Activated effector memory CD4-positive, alpha-beta T cell treated with Interleukin-2 at 50 U/mL for 16 hours (primary cell): ENCODE measurements around the gene EVA1B.

ENCODE experiments used
- DNase-seq: peaks from one replicate; pipeline ENCODE4 v3.0.0-alpha.2; 2020

EVA1B gene

DNA sequence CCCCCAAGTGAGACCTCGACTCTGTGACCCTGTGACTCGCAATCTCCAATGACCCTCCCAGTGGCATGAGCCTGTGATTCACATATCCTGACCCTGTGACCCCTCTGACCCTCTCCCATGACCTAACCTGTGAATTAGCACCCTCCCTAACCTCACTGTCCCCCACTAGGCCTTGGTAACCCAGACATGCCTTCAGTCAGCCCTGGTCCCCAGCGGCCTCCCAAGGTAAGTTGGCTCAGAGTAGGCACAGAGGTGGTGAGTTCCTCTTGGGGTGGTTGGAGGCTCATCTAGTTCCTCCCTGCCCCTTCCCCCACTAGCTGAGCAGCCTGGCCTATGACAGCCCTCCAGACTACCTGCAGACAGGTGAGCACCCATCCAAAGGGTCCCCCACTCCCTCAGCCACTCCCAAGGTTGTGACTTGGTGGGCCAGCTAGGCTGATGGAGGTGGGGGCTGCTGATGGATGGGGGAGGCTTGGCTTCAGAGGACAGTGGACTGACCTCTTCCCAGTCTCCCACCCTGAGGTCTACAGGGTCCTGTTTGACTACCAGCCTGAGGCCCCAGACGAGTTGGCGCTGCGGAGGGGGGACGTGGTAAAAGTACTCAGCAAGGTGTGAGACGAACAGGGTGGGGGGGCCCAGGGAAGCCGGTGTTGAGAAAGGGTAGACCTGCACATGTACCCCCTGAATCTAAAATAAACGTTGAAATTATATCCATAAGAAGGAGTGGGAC lies 15.7 kb downstream of the EVA1B start:
- DNase-seq: no peak

GRCh38 chr1:36306902-36307456 lies 16.5 kb downstream of the EVA1B start:
- peak; percentile 92 for DNase-seq

DNA sequence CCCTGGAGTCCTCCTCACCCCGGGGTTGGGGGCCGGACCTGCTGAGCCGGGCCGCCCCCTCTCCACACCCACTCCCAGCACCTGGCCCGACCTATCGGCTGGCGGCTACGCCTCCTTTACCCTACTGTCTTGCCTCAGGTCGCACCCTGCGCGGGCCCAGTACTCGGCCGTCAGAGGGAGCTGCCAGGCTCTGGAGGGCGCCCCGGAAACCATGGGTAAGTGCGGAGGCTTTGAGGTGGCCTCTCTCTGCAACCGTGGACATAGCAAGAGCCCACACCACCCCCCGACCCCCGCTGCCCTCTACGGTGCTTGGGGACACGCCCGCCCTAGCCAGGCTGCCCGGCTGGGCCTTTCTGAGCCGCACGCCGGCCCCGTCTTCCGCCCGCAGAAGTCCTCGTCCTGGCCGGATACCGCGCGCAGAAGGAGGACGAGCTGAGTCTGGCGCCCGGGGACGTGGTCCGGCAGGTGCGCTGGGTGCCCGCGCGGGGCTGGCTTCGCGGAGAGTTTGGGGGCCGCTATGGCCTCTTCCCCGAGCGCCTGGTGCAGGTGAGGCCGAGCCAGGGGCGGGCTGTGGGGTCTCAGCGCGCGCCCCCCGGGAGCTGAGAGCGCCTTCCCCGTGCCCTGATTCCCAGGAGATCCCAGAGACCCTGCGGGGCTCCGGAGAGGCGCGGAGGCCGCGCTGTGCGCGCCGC lies 17.1 kb downstream of the EVA1B start, which contains the start of gene SH3D21:
Gene SH3D21, plus strand, starts transcription at position 159 of the 692 bp plus-strand sequence. Its CDS starts 53 bp downstream, at position 212.
- DNase-seq: peak; percentile 33

DNA sequence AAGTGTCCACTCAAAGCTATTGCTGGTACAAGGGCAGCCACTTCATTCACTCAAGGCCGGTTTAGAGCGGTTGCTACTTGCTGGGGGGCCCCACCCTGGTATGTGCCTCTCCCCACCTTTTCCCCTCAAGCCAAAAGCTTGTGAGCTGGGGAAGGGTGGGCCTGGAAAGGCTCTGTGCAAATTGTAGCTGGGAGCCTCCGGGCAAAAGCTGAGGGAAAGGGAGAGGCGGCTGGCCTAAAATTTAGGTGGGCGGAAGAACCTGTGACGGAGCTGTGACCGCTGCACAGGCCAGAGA lies 17.6 kb downstream of the EVA1B start:
- no peak for DNase-seq

- no peak for DNase-seq
Measured at GRCh38 chr1:36304970-36305914, 18.2 kb downstream of the EVA1B start.

DNA sequence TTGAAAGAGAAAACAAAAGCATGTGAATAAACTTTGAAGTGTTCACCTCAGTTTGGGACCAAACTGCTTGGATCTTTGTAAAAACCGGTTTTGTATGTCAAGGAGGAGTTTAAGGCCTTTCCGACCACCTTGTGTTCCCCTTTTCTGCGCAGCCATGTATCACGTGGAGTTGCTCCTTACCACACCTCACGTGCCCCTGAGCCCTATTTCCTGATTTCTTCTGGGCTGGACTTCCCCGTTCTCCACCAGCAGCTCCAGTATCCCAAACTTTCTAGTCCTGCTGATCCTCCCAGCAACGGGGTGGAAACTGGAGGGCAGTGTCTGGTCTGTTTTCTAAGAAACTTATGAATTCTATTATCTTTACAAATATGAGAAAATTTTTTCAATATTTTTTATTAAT lies 18.9 kb downstream of the EVA1B start:
- no peak for DNase-seq

- no peak for DNase-seq
Measured at GRCh38 chr1:36303650-36304360, 19.6 kb downstream of the EVA1B start.

- DNase-seq: no peak
Measured at GRCh38 chr1:36303244-36303643, 20.2 kb downstream of the EVA1B start.

DNA sequence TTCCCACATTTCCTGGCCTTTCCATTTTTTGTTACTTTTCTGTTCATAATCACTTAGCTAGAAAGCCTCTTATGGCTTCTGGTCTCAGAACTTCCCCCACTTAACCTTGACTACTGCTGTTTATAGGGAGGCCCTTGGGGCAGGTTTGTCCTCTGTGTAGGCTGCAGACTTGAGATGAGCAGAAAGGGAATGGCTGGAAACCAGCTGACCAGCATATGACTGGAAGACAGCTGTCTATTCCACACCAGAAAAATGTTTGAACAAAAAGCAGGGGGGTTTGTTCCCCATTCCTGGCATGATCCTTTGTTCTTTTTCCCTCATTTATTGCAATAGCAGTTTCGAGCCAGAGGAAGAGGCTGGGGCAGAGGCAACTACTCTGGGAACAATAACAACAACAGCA lies 22.2 kb downstream of the EVA1B start:
- DNase-seq: no peak

DNA sequence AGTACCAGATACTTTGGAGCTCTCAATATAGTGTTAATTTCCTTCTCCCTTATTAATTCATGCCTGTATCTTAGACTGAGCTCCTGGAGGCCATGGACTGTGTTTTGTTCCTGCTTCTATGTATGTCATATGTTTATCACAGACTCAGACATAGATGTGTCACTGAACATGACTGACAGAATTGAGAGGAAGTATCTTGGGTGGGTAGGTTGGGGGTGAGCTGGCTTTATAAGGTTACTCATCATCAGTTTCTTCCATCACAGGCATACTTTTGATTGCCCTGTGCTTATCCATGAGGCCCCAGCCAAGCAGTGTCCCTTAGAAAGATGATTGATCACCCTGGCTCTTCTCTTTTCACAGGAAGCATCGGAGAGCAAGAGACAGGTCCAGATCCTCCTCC lies 22.9 kb downstream of the EVA1B start:
- DNase-seq: no peak

DNA sequence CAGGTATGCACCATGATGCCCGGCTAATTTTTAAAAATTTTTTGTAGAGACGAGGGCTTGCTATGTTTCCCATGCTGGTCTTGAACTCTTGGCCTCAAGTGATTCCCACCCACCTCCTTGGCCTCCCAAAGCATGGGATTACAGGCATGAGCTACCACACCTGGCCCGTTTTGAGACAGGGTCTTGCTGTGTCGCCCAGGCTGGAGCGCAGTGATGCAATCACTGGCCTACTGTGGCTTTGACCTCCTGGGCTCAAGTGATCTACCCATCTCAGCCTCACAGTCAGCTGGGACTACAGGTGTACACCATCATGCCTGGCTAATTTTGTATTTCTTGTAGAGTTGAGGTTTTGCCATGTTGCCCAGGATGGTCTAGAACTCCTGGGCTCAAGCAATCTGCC lies 24.8 kb downstream of the EVA1B start:
- no peak for DNase-seq

DNA sequence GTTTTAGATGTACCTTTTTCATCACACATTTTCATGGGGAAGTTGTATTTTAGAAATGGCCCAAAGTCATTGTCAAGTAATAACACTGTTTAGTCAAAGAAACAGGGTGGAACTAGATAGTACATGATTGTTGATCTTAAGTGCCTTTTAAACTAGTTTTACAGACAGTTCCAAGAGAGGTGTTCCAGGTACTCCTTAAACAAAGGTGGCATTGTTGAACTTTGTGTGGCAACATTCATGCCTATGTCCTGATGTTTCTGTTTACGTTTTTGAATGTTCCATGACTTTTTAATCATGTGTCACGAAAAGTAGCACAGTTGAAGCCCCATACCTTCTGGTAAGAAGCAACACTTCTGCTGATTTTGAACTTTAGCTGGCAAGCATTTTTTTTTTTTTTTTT lies 26.4 kb downstream of the EVA1B start:
- no peak for DNase-seq

- no peak for DNase-seq
Measured at GRCh38 chr1:36295390-36295789, 28.1 kb downstream of the EVA1B start.

GRCh38 chr1:36287595-36287994 lies 35.9 kb downstream of the EVA1B start:
- no peak for DNase-seq

DNA sequence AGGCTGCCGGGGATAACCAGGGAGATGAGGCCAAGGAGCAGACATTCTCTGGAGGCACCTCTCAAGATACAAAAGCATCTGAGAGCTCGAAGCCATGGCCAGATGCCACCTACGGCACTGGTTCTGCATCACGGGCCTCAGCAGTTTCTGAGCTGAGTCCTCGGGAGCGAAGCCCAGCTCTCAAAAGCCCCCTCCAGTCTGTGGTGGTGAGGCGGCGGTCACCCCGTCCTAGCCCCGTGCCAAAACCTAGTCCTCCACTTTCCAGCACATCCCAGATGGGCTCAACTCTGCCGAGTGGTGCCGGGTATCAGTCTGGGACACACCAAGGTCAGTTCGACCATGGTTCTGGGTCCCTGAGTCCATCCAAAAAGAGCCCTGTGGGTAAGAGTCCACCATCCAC lies 36.6 kb downstream of the EVA1B start:
- DNase-seq: no peak

GRCh38 chr1:36285443-36286101 lies 37.9 kb downstream of the EVA1B start:
- peak; percentile 18 for DNase-seq

DNA sequence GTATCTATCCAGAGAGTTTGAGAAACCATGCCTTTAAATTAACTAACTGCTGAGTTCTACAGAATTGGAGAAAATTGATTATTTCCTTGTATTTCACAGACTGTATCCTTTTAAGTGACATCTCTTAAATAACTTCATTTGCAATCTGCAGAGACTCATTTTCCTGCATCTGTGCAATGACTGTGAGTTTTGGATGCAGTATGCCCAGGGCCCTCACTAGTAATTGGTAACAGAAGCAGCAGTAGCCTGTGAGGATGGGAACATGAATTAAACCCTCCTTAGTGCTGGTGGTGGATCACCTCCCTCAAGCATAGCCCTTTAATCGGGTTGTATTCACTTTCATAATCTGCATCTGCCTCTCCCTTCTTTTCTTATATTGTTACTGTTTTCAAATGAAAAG lies 38.9 kb downstream of the EVA1B start:
- DNase-seq: no peak

GRCh38 chr1:36284061-36284460 lies 39.4 kb downstream of the EVA1B start:
- no peak for DNase-seq

GRCh38 chr1:36279789-36280296 lies 43.6 kb downstream of the EVA1B start:
- no peak for DNase-seq

- no peak for DNase-seq
Measured at GRCh38 chr1:36279110-36279788, 44.2 kb downstream of the EVA1B start.

DNA sequence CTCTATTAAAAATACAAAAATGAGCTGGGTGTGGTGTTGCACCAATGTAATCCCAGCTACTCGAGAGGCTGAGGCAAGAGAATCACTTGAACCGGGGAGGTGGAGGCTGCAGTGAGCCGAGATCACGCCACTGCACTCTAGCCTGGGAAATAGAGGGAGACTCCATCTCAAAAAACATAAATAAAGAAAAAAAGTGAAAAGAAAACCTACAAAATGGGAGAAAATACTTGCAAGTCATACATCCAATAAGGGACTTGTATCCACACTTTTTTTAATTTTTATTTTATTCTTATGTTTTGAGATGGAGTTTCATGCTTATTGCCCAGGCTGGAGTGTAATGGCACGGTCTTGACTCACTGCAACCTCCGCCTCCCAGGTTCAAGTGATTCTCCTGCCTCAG lies 46.8 kb downstream of the EVA1B start:
- no peak for DNase-seq
